ENCODE measurements around the gene PRSS58.

Gene PRSS58

GRCh38 chr7:142228537-142229104, 29.2 kb downstream of the PRSS58 start:
- DNase-seq (ENCODE audit: low read depth in 1 of 2, low spot score in 1 of 2) = no peak
